HCT116 (cell line): Measurements from ENCODE around the gene TUG1.

Experiments used
- JUND ChIP-seq: IDR thresholded peaks from 2 replicates; pipeline ENCODE4 v1.6.1; 2012
- POLR2A ChIP-seq: IDR thresholded peaks from 2 replicates; pipeline ENCODE4 v1.7.0; 2011; ENCODE audit warnings: borderline replicate concordance; ENCODE audit not compliant: insufficient read depth, insufficient read length; ENCODE audit errors: extremely low read depth
- POLR2AphosphoS5 ChIP-seq: IDR thresholded peaks from 2 replicates; pipeline ENCODE4 v1.6.1; 2011; ENCODE audit warnings: mild to moderate bottlenecking, low read depth, low read length, moderate library complexity
- SIN3A ChIP-seq: IDR thresholded peaks from 2 replicates; pipeline ENCODE4 v1.6.1; 2012; ENCODE audit warnings: low read depth
- ZNF274 ChIP-seq: fragments of 200-500 bp; sonication (Bioruptor generic); IDR thresholded peaks from 2 replicates; pipeline ENCODE4 v1.6.1; 2014; ENCODE audit warnings: mild to moderate bottlenecking, low read depth, low read length, inconsistent platforms
- TF ChIP-seq, protein P1 (sequence below), 3 experiments: fragments of 200-600 bp in 1 of 3; sonication (generic) in 1 of 3; IDR thresholded peaks in 2 of 3; conservative IDR thresholded peaks in 1 of 3; 2 replicates each; pipeline ENCODE4 v1.5.1; 2012 to 2017; ENCODE audit warnings: low read depth in 2 of 3, low read length in 2 of 3, antibody characterized with exemption in 1 of 3, borderline replicate concordance in 1 of 3, control low read depth in 1 of 3, mild to moderate bottlenecking in 1 of 3, mixed read lengths in 1 of 3, mixed run types in 1 of 3, moderate library complexity in 1 of 3; ENCODE audit not compliant: insufficient read depth in 1 of 3

- TF ChIP-seq, protein P1, sequence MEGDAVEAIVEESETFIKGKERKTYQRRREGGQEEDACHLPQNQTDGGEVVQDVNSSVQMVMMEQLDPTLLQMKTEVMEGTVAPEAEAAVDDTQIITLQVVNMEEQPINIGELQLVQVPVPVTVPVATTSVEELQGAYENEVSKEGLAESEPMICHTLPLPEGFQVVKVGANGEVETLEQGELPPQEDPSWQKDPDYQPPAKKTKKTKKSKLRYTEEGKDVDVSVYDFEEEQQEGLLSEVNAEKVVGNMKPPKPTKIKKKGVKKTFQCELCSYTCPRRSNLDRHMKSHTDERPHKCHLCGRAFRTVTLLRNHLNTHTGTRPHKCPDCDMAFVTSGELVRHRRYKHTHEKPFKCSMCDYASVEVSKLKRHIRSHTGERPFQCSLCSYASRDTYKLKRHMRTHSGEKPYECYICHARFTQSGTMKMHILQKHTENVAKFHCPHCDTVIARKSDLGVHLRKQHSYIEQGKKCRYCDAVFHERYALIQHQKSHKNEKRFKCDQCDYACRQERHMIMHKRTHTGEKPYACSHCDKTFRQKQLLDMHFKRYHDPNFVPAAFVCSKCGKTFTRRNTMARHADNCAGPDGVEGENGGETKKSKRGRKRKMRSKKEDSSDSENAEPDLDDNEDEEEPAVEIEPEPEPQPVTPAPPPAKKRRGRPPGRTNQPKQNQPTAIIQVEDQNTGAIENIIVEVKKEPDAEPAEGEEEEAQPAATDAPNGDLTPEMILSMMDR (IDR thresholded peaks at IDR 0.05 in 2 of 3, conservative IDR thresholded peaks at IDR 0.05 in 1 of 3; ENCODE audit: borderline replicate concordance in 1 of 3, insufficient read depth in 1 of 3, low read depth in 2 of 3, low read length in 2 of 3), result no peak
- TF ChIP-seq ZNF274 (no peak), JUND (no peak), POLR2A (no peak), POLR2AphosphoS5 (no peak), SIN3A (no peak)
Observed at GRCh38 chr22:30968015-30968923, 796 bp upstream of the TUG1 start, which contains the start of gene MORC2.
